NB4 (cell line): ENCODE measurements around the gene MC2R.

ENCODE experiments used
- CTCF ChIP-seq: IDR thresholded peaks from one replicate; pipeline ENCODE4 v1.5.1; 2012; ENCODE audit warnings: low read depth, low read length
- MAX ChIP-seq: IDR thresholded peaks from 2 replicates; pipeline ENCODE4 v1.6.1; 2011; ENCODE audit warnings: low read depth, low read length
- POLR2A ChIP-seq: IDR thresholded peaks from 2 replicates; pipeline ENCODE4 v1.6.1; 2011; ENCODE audit warnings: mild to moderate bottlenecking; ENCODE audit not compliant: insufficient read length; ENCODE audit errors: extremely low read depth

GRCh38 chr18:13836559-13836958, 78.8 kb downstream of the MC2R start:
- no peak for TF ChIP-seq CTCF
- no peak for TF ChIP-seq POLR2A
- TF ChIP-seq MAX = no peak
